ENCODE measurements around the gene CLCN7. TPM values are rescaled to one million over a fixed set of nuclear protein-coding genes. Genes with fewer than 3 reads are reported as not detected.

CLCN7 gene
- total and polyA plus RNA-seq, 9 of the 15 experiments (the other 6 are each of a cell fraction or from before 2014, with no cell fraction given): 0.06 to 126 (median 18.7) TPM

GRCh38 chr16:1407753-1408152, 67.1 kb downstream of the CLCN7 start:
- peaks cover 4 to 29% of the 10 kb centered on the region in 2 experiments; a peak in 3 of 5 replicates for H3K4me1 ChIP-seq (replicated peaks in 1 of 2; ENCODE audit: control insufficient read depth in 2 of 2, insufficient read depth in 2 of 2, low read length in 2 of 2)
- H3K36me3 ChIP-seq (ENCODE audit: control insufficient read depth, insufficient read depth, low read length): no peaks in the 10 kb centered on the region
- H3K9me3 ChIP-seq (replicated peaks; ENCODE audit: control insufficient read depth, insufficient read depth, low read depth, low read length): no peaks in the 10 kb centered on the region
- 0 out of 2 replicates have a peak overlapping the region, but pooled peaks have one; percentile 81 for H2AFZ ChIP-seq (ENCODE audit: low read depth, low read length)
- peak overlapping the region; percentile 26 for H3K4me2 ChIP-seq (ENCODE audit: insufficient read depth, low read length)
- BruUV-seq (replicated peaks): no TSS peak
- TF ChIP-seq KDM2B (CRISPR knock-in tag; IDR thresholded peaks at IDR 0.05) (no peak), CHCHD3 (CRISPR knock-in tag; IDR thresholded peaks at IDR 0.05) (no peak), RBM14 (IDR thresholded peaks at IDR 0.05; ENCODE audit: borderline replicate concordance, insufficient read depth, low read depth, low read length) (no peak), MEF2D (tag; conservative IDR thresholded peaks at IDR 0.05; ENCODE audit: low read depth) (no peak), NR2F6 (CRISPR knock-in tag; IDR thresholded peaks at IDR 0.05) (no peak), ZBTB7A (IDR thresholded peaks at IDR 0.05; ENCODE audit: borderline replicate concordance, control insufficient read depth, low read depth, low read length) (no peak), POLR2A (conservative IDR thresholded peaks at IDR 0.05) (no peak)
- TF ChIP-seq, protein P1, sequence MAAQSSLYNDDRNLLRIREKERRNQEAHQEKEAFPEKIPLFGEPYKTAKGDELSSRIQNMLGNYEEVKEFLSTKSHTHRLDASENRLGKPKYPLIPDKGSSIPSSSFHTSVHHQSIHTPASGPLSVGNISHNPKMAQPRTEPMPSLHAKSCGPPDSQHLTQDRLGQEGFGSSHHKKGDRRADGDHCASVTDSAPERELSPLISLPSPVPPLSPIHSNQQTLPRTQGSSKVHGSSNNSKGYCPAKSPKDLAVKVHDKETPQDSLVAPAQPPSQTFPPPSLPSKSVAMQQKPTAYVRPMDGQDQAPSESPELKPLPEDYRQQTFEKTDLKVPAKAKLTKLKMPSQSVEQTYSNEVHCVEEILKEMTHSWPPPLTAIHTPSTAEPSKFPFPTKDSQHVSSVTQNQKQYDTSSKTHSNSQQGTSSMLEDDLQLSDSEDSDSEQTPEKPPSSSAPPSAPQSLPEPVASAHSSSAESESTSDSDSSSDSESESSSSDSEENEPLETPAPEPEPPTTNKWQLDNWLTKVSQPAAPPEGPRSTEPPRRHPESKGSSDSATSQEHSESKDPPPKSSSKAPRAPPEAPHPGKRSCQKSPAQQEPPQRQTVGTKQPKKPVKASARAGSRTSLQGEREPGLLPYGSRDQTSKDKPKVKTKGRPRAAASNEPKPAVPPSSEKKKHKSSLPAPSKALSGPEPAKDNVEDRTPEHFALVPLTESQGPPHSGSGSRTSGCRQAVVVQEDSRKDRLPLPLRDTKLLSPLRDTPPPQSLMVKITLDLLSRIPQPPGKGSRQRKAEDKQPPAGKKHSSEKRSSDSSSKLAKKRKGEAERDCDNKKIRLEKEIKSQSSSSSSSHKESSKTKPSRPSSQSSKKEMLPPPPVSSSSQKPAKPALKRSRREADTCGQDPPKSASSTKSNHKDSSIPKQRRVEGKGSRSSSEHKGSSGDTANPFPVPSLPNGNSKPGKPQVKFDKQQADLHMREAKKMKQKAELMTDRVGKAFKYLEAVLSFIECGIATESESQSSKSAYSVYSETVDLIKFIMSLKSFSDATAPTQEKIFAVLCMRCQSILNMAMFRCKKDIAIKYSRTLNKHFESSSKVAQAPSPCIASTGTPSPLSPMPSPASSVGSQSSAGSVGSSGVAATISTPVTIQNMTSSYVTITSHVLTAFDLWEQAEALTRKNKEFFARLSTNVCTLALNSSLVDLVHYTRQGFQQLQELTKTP (IDR thresholded peaks at IDR 0.05; ENCODE audit: low read depth in 1 of 2, partially characterized antibody in 2 of 2): no peak
- no peaks in the 10 kb centered on the region for H3K27me3 ChIP-seq (ENCODE audit: control insufficient read depth in 2 of 2, insufficient read depth in 2 of 2, low read length in 2 of 2)
- intact Hi-C loops (cut with micrococcal nuclease) (no loop called here), in situ Hi-C loops (cut with MboI) (no loop called here)
- FAIRE-seq (no peak), ATAC-seq (peak; percentile 43), DNase-seq (ENCODE audit: extremely low read depth in 1 of 4, low spot score in 3 of 4) (no peak)
- H3K9me1 ChIP-seq (ENCODE audit: control insufficient read depth, insufficient read depth, low read length): no peaks in the 10 kb centered on the region
- H4K20me1 ChIP-seq (replicated peaks; ENCODE audit: control insufficient read depth, insufficient read depth, low read length): peaks cover 7% of the 10 kb centered on the region; the same call in 1 of the 2 replicates
- WGBS (ENCODE audit: insufficient coverage, low coverage, missing lambda C conversion rate): 29% methylated on average over 10 of the region's 11 CpGs
- H3K9ac ChIP-seq (ENCODE audit: insufficient read depth in 1 of 2, low read depth in 2 of 2, low read length in 2 of 2): peak overlapping the region; percentile 9 to 90; a peak in 3 of 4 replicates
- POLR2A ChIA-PET: interaction anchor here (0.6 to 1.9 kb wide), 8 partner anchors 9 to 88 kb away, joined by 3 to 7 read pairs (median 4); partner anchors contain the start of gene UQCC4
- CTCF ChIA-PET (ENCODE audit: low intra/inter-chr PET ratio): interaction anchor here (0.6 kb wide), 1 partner anchor 796 kb away, joined by 3 read pairs; no protein-coding TSS in a partner anchor
- peak overlapping the region; percentile 44 for H3K4me3 ChIP-seq
- H3K27ac ChIP-seq (ENCODE audit: extremely low read depth, low read depth, low read length): no peak overlapping the region
- peaks cover 3% of the 10 kb centered on the region; the same call in 1 of the 3 replicates for H3K79me2 ChIP-seq (ENCODE audit: control insufficient read depth, insufficient read depth, low read length)

All from K562 (cell line).